Stimulated activated CD8-positive, alpha-beta memory T cell treated with anti-CD3 and anti-CD28 coated beads, Interleukin-2, amount 100 ng/mL, for 48 hours (primary cell): ENCODE data around the gene PLEKHA7.

ENCODE experiments used
- DNase-seq, 2 donors: peaks; one replicate each; pipeline ENCODE4 v3.0.0-alpha.2; 2020; ENCODE audit warnings: low read depth in 2 of 2

PLEKHA7 gene

DNA sequence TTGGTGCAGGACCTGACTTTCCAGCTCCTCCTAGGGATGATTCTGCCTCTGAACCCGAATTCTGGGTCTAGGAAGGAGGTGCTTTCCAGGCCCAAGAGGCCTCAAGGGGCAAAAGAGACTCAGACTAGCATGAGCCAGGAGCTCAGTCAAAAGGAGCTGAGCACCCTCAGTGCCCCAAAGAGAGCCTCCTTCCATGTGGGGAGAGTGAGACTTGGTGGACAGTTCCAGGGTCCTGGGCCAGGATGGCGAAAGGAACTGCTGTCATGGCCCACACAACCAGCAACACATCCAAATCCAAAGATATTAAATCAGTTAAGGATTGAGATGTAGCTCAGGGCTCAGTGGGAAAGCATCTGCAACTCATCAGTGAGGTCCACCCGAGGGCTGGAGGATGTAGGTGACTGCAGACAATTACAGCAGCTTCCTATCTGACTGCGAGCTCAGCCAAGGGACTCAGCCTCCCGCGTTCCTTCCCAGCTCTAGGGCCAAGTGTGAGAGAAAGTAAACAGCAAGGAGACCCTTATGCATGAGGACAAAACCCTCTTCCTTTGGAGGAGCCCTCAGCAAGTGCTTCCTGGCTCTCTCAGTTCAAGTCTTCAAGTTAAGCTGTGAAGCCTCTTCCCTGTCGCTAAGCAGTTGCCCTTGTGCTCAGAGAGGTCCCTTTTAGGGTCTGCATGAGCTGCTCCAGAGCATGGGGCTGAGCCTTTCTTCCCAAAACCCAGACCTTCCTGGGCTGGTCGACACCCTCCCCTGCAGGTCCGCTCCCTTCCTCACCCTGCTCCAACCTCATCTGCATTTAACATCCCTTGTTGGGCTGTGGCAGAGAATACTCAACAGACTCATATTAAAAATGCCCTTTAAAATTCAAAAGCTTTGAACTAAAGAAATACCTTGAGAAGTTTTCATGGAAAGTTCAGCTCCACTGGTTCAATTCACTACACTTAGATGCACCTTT is 240.0 kb downstream of the PLEKHA7 start:
- no peak for DNase-seq

DNA sequence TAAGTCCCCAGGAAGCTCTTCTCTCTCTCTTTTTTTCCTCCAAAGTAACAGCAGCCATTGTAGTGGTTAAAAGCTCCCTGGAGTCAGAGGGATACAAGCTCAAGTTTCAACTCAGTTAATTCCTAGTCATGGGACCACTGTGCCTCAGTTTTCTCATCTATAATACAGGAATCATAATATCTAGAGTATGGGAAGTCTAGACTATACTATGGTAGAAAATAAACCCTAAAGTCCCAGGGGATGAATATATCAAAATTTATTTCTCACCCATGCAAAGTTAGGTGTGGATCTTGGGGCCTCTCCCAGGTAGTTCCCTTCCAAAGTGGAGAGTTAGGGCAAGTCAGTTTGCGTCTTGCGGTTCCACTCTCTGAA is 242.1 kb downstream of the PLEKHA7 start:
- no peak for DNase-seq

DNA sequence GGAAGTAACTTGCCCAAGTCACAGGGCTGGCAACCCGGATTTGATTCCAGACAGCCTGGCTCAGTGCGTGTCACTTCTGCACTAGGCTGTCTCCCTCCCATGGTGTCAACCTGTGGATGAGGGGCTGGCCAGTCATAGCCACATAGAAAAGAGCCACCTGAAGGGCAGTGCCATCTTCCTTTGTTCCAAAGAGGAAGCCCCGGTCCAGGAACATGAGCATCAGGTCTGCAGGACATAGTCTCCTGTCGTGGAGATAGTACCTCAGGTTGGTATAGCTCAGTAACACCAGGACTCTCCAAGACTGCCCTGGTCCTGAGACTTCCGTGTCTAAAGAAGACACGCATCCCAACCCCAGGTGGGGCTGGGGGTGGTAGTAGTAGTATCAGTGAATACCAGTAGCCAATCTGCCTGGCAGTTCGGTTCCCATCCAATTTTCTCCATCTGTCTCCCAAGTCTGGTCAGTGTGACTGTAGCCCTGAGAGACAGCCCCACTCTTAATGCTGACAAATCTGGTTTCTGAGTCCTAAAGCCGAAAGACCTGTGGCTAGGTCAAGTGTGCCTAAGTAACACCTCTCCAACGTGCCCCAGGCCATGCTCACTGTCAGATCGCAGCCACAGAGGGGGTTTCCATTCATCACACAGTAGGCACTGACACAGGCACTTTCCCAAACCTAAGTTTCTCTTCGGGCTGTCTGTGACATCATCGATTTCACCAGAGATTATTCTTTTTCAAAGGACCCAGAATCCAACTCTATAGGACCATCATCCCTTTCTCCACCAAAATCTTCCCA is 242.7 kb downstream of the PLEKHA7 start:
- no peak for DNase-seq

DNA sequence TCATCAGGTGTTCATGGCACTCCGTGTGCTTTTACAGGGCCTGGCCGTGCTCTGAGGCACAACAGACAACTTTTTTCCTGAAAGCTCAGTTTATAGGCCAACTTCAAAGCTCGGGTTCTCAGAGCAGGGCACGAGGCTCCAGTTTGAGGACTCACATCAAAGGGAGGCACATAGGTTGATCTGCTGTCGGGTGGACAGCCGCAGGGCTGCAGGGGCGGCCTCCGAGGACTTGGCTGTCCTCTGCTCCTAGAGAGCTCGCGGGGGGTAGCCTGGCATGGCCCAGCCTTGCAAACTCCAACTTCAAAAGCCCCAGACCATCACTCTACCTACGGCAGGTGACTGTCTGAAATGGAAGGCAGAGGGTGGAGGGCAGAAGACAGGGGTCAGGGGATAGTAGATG is 244.2 kb downstream of the PLEKHA7 start:
- DNase-seq: no peak

DNA sequence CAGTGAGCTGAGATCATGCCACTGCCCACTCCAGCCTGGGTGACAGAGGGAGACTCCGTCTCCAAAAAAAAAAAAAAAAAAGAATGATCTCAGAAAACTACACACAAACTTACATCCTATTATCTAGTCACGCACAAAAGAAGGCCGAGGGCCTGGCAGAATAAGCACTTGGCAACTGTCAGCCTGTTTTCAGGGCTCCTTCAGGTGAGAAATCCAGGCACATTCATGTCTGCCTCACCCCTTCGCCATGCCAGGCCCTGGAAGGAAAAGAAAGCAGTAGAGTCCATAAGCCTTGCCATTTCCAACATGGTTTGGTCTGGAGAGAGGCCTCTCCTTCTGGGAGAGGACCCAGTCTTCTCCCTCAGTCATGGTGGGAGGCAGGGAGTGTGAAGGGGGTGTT is 244.8 kb downstream of the PLEKHA7 start:
- no peak for DNase-seq

DNA sequence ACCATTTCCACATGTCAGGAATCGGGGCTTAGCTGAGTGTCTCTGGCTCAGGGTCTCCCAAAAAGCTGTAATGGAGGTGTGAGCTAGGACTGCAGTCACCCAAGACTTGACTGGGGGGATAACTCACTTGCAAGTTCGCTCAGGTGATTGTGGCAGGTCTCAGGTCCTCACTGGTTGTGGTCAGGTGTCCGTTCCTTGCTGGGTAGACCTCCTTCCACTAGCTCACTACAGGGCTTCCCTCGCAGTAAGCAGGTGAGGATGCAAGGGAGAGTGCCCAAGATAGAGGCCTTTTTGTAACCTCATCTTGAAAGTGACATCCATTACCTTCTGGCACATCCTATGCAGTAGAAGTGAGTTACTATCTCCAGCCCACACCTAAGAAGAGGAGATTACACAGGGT is 246.3 kb downstream of the PLEKHA7 start:
- DNase-seq: no peak

DNA sequence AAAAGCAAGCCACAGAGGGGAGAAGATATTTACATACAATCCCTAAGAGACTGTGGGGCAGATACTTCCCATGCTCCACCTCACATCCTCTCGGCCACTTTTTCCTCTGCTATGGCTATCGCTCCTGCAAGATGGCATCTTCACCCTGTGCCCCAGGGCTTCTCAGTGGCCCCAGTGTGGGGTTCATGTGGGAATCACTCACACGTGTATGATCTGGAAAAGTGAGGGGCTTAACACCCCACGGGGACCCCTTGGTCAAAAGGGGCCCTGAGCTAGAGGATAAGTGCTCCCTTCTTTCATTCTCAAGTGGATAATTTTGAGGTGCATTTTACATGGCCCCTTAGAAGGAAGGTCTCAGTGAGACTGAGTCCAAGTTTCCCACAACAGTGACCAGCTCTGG is 247.1 kb downstream of the PLEKHA7 start:
- no peak for DNase-seq

DNA sequence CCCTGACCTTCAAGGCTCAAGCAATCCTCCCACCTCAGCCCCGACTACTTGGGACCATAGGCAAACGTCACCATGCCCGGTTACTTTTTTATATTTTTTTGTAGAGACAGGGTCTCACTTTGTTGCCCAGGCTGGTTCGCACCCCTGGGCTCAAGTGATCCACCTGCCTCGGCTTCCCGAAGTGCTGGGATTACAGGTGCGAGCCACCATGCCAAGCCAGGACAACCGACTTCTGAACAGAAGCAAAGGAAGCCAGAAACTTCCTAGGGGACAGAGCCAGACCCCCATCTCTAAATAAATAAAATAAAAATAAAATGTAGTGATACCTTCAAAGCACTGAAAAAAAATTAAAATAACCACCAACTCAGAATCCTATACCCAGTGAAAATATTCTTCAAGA is 249.3 kb downstream of the PLEKHA7 start:
- DNase-seq: no peak

DNA sequence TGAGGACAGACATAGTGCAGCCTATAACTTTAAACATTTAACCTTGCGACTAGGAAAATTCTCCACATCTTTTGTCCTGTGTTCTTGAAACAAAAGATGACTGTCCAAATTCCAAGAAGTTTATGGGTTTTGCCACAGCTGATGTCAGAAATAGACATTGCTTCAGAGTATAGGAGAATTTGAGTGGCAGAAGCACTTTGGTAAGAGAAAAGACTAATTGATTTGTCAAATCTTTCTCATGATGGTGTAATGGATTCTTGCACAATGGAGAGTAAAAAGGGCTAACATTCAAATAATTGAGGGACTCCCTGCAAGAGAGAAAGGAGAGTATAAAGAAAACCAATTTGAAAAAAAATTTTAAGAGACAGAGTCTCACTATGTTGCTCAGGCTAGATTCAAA is 250.5 kb downstream of the PLEKHA7 start:
- no peak for DNase-seq

DNA sequence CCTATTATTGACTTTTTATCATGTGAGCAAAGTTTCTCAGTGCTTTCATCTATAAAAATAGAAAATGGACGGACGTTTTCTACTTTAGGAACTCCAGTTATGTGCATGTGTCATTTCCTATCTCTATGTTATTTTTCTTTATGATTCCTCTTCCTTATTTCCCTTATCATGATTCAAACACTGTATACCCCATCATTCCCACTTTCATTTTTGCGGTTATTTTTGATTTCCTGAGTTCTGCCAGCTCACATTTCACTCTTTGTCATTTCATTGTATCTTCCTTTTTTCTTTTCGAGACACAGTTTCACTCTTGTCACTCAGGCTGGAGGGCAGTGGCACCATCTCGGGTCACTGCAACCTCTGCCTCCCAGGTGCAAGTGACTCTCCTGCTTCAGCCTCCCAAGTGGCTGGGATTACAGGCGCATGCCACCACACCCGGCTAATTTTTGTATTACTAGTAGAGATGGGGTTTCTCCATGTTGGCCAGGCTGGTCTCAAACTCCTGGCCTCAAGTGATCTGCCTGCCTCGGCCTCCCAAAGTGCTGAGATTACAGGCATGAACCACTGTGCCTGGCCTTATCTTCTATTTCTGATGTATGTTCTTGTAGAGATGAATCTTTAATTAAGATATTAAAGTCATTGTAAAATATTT is 254.2 kb downstream of the PLEKHA7 start:
- no peak for DNase-seq

DNA sequence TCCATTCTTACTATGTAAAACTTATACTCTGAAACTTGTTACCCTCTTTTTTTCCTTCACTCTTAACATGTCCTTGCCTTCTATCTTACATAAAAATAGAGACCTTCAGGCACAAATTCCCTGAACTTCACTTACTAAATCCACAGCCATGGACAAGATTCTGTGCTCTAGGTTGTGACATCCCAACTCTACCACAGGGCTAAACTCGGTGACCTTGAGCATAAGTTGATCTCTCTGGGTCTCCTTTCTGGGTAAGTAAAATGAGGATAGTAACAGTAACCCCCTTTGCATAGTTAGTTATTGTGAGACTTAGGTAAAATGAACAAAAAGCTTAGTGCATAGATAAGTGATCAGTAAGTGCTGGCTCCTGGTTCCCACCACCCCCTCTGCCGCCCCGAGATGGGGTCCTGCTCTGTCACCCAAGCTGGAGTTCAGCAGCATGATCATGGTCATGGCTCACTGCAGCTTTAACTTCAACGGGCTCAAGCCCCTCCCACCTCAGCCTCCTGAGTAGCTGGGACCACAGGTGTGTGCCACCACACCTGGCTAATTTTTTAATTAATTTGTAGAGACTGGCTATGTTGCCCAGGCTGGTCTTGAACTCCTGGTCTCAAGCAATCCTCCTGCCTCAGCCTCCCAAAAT is 255.7 kb downstream of the PLEKHA7 start:
- no peak for DNase-seq

DNA sequence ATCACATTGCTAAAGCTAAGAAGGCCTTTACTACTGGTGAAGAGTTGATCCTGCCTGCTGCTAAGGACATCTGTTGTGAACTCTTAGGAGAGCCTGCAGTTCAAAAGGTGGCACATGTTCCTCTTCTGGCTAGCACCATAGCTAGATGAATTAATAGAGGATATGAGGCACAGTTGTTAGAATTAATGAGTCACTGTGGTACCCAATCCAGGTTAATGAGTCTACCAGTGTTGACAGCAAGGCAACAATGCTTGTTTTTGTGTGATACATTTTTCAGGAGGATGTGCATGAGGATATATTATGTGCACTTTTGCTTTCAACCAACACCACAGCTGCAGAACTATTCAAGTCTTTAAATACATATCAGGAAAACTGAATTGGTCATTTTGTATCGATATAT is 263.8 kb downstream of the PLEKHA7 start:
- DNase-seq: no peak

DNA sequence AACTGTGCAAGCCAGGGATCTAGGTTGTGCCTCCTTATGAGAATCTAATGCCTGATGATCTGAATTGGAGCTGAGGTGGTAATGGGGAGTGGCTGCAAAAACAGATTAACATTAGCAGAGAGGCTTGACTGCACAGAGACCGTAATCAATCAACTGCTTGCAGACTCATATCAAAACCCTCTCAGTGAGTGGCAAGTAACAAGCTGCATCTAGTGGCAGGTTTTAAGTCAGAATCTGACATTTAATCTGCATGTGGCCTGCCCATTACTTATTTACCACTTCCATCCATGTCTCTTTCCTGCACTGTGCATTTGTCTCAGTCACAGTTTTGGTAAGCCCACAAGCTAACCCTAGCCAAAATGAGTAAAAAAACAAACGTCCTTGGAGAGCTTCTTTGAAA is 264.5 kb downstream of the PLEKHA7 start:
- DNase-seq: no peak

DNA sequence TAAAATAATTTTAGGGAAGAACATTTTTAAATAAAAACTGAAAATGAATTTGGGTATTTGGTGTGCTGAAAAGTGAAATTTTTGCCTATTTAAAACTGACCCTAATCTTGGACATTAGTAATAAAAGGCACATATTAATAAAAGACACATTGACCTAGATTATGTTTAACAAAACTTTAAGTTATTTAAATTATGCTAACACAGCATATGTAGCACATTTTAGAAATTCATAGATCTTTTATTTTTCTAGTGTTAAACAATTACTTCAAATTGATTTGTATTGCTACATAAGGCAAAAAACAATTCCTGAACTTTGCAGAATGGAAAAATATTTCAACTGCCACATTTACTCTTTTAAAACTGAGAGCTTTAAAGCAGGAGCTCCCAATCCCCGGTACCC is 265.1 kb downstream of the PLEKHA7 start:
- no peak for DNase-seq

DNA sequence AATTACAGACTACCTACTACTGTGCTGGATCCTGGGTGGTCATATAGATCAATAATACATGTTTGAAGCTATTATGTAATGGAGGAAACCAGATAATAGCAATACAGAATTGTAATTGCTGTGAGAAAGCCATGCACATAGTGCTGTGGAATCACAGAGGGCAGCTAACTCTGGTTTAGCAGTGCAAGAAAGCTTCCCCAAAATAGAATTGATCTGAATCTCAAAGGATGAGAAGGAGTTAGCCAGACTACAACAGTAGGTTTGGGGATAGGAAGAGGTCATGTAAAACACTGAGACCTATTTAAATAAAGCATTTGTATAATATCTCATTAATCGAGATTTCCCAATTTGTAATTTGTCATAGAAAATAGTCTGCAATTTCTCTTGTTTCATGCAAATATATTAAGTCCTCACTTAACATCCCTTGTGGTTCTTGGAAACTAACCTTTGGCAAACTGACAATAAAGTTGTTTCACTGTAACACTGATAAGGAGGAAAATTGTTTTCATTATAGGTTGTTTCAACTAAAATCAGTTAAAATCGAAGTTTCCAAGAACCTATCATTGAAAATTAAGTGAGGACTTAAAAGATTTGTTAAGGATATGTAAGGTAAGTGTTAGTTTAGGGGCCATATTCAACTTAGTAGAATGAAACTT is 268.1 kb downstream of the PLEKHA7 start:
- DNase-seq: no peak

DNA sequence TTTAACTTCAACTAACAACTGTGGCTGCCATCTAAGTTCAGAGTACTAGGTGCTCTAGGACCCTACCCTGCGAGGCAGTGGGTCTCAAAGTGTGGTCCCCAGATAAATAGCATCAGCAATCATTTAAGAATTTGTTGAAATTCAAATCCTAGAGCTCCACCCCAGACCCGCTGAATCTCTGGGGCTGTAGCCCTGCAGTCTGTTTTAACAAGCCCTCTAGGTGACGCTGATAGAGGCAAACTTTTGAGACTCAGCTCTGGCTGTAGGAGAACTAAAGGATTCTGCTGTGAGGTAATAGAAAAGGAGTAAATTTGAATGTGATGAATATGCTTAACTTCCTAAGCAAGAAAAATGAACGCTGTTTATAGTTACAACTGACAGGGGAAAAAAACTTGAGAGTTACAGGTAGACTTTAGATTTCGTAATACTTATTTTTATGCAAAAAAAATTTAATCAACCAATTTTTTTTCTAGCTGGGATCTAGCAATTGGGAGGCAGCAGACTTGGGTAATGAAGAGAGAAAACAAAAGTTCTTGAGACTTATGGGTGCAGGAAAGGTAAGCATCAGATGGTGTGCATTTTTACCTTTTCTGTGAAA is 270.0 kb downstream of the PLEKHA7 start:
- no peak for DNase-seq

DNA sequence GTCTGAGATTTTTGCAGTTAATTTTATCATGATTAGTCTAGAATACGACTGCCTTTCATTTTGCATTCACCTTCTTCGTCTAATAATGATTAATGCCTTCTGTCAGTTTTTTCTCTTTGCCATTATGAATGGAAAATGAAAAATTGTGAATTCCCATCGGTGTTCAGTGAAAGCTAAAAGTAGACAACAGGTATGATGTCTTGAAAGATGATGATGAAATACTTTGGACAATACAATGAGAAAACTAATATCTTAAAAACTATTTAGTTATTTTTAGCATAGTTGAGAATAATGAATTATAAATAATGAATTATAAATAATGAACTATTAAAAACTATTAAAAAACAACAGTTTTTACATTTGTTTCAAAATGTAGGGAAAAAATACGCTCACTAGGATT is 270.7 kb downstream of the PLEKHA7 start:
- DNase-seq: no peak

DNA sequence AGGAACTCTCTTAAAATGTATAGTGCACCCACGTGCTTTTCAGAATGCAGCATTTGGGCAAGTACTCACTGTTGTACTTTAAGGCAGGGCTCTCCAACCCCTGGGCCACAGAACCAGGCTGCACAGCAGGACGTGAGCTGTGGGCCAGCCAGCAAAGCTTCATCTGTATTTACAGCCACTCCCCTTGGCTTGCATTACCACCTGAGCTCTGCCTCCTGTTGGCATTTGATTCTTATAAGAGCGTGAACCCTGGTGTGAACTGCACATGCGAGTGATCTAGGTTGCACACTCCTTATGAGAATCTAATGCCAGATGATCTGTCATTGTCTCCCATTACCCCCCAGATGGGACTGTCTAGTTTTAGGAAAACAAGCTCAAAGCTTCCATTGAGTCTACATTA is 272.7 kb downstream of the PLEKHA7 start:
- no peak for DNase-seq

DNA sequence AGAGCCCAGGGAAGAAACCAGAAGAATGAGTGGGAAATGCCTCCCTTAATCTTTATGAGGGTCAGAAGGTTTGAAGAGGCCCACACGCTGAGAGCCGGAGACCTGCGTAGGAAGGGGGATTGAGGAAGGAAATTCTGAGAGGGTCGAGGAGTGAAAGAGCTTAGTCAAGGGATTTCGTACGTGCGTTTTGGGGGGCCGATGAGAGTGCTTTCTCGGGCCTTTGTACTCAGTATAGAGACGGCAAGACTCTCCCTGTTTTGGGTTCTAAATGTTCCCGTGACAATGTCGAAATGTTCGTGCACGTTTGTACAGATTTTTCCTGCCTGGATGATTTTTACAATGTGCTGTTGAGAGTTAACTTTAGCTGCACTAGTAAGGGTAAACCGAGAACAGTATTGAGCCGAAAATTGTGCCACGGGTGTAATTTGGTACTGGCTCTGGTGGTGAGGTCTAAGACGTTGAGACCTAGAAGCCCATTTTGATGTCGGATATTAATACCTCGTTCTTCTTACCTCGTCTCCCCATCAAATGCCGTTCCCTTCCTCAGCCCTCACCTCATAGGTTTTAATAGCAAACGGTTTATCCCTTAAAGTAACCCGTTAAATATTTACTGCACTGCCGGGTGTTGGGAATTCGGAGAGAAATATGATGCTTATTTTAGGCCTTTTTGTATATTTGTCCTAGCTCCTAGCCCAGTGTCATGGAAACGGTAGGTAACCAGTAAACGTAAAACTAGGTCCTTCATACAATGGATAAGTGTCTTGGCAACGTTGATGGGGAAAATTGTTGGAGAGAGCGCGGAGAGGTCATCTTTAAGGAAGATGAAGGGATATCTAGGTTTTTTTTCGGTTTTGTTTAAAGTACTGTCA is 275.0 kb downstream of the PLEKHA7 start:
- DNase-seq: no peak
